ENCODE results near the gene MYLIP.

Gene MYLIP

GRCh38 chr6:16124198-16125180 is 4.4 kb upstream of the MYLIP start:
- Histone ChIP-seq H2AFZ (ENCODE audit: low read length) (no peak overlapping the region), H3K79me2 (ENCODE audit: insufficient read depth, low read length) (peaks cover 6% of the 10 kb centered on the region), H3K9me3 (ENCODE audit: insufficient read depth, low read depth, low read length) (no peaks in the 10 kb centered on the region), H3K9me2 (replicated peaks; ENCODE audit: low read depth, low read length) (no peaks in the 10 kb centered on the region), H3K36me3 (ENCODE audit: insufficient read depth, low read length) (no peaks in the 10 kb centered on the region), H3K4me3 (ENCODE audit: low read length, poor library complexity, severe bottlenecking) (no peak overlapping the region), H3K27me3 (ENCODE audit: insufficient read depth, low read length, poor library complexity, severe bottlenecking) (no peaks in the 10 kb centered on the region), H3K9ac (ENCODE audit: low read depth, low read length, poor library complexity, severe bottlenecking) (no peak overlapping the region), H3K4me2 (ENCODE audit: low read depth, low read length, poor library complexity, severe bottlenecking) (no peak overlapping the region), H3F3A (ENCODE audit: low read depth) (no peaks in the 10 kb centered on the region), H4K20me1 (ENCODE audit: insufficient read depth, low read length, poor library complexity, severe bottlenecking) (peaks cover 1% of the 10 kb centered on the region), H3K4me1 (ENCODE audit: insufficient read depth, low read length, poor library complexity, severe bottlenecking) (no peaks in the 10 kb centered on the region)
- TF ChIP-seq EZH2phosphoT487 (IDR thresholded peaks at IDR 0.05; ENCODE audit: borderline replicate concordance) (no peak), CTCF (conservative IDR thresholded peaks at IDR 0.05; ENCODE audit: low read length) (no peak)

GRCh38 chr6:16126056-16126455 is 2.8 kb upstream of the MYLIP start:
- TF ChIP-seq EZH2phosphoT487 (IDR thresholded peaks at IDR 0.05; ENCODE audit: borderline replicate concordance), result no peak
- no peak for TF ChIP-seq CTCF (conservative IDR thresholded peaks at IDR 0.05; ENCODE audit: low read length)
- Histone ChIP-seq H3K79me2 (ENCODE audit: insufficient read depth, low read length) (peaks cover 22% of the 10 kb centered on the region), H4K20me1 (ENCODE audit: insufficient read depth, low read length, poor library complexity, severe bottlenecking) (peaks cover 15% of the 10 kb centered on the region), H3F3A (ENCODE audit: low read depth) (no peaks in the 10 kb centered on the region), H3K9me3 (ENCODE audit: insufficient read depth, low read depth, low read length) (no peaks in the 10 kb centered on the region), H2AFZ (ENCODE audit: low read length) (no peak overlapping the region), H3K4me3 (ENCODE audit: low read length, poor library complexity, severe bottlenecking) (no peak overlapping the region), H3K27me3 (ENCODE audit: insufficient read depth, low read length, poor library complexity, severe bottlenecking) (no peaks in the 10 kb centered on the region), H3K4me1 (ENCODE audit: insufficient read depth, low read length, poor library complexity, severe bottlenecking) (peaks cover 10% of the 10 kb centered on the region), H3K36me3 (ENCODE audit: insufficient read depth, low read length) (no peaks in the 10 kb centered on the region), H3K4me2 (ENCODE audit: low read depth, low read length, poor library complexity, severe bottlenecking) (no peak overlapping the region), H3K9ac (ENCODE audit: low read depth, low read length, poor library complexity, severe bottlenecking) (no peak overlapping the region), H3K9me2 (replicated peaks; ENCODE audit: low read depth, low read length) (no peaks in the 10 kb centered on the region)

GRCh38 chr6:16126861-16127260 is 2.0 kb upstream of the MYLIP start:
- Histone ChIP-seq H3K4me2 (ENCODE audit: low read depth, low read length, poor library complexity, severe bottlenecking) (no peak overlapping the region), H3K4me3 (ENCODE audit: low read length, poor library complexity, severe bottlenecking) (no peak overlapping the region), H3K36me3 (ENCODE audit: insufficient read depth, low read length) (no peaks in the 10 kb centered on the region), H2AFZ (ENCODE audit: low read length) (no peak overlapping the region), H3K79me2 (ENCODE audit: insufficient read depth, low read length) (peaks cover 30% of the 10 kb centered on the region), H3F3A (ENCODE audit: low read depth) (0 out of 2 replicates have a peak, but pooled peaks cover 5% of the 10 kb centered on the region), H3K4me1 (ENCODE audit: insufficient read depth, low read length, poor library complexity, severe bottlenecking) (peaks cover 16% of the 10 kb centered on the region), H3K9me2 (replicated peaks; ENCODE audit: low read depth, low read length) (no peaks in the 10 kb centered on the region), H3K27me3 (ENCODE audit: insufficient read depth, low read length, poor library complexity, severe bottlenecking) (no peaks in the 10 kb centered on the region), H4K20me1 (ENCODE audit: insufficient read depth, low read length, poor library complexity, severe bottlenecking) (peaks cover 23% of the 10 kb centered on the region), H3K9ac (ENCODE audit: low read depth, low read length, poor library complexity, severe bottlenecking) (no peak overlapping the region), H3K9me3 (ENCODE audit: insufficient read depth, low read depth, low read length) (no peaks in the 10 kb centered on the region)
- TF ChIP-seq CTCF (conservative IDR thresholded peaks at IDR 0.05; ENCODE audit: low read length) (no peak), EZH2phosphoT487 (IDR thresholded peaks at IDR 0.05; ENCODE audit: borderline replicate concordance) (no peak)

Data from Loucy (cell line).